Activated CD4-positive, alpha-beta T cell treated with anti-CD3 and anti-CD28 coated beads, Interleukin-2, amount 10 ng/mL, durations not matched to agents 7 days and 5 days (primary cell): ENCODE results near the gene HTT-AS. TPM values are rescaled to one million over a fixed set of nuclear protein-coding genes. Genes with fewer than 3 reads are reported as not detected.

Source experiments
- CTCF ChIA-PET: fragments of 350-600 bp; sonication (Branson Sonifier 250); formaldehyde crosslinking; loops from one replicate; lab custom pipeline; 2021; ENCODE audit warnings: antibody characterized with exemption; lab: Charles Lee
- POLR2A ChIA-PET: fragments of 350-600 bp; sonication (Branson Sonifier 250); formaldehyde crosslinking; loops from one replicate; lab custom pipeline; 2021; ENCODE audit warnings: antibody characterized with exemption; lab: Charles Lee
- DNase-seq: peaks from one replicate; pipeline ENCODE4 v3.0.0-alpha.2; 2020
- H3K27ac Mint-ChIP-seq: one replicate; pipeline ENCODE4 v1.8.0; 2021; ENCODE audit warnings: mild to moderate bottlenecking, moderate library complexity, mixed read lengths
- H3K27me3 Mint-ChIP-seq: one replicate; pipeline ENCODE4 v1.8.0; 2021; ENCODE audit warnings: mixed read lengths
- H3K36me3 Mint-ChIP-seq: one replicate; pipeline ENCODE4 v1.8.0; 2021; ENCODE audit warnings: low read depth, mixed read lengths
- H3K4me1 Mint-ChIP-seq: one replicate; pipeline ENCODE4 v1.8.0; 2021; ENCODE audit warnings: mixed read lengths
- H3K4me3 Mint-ChIP-seq: one replicate; pipeline ENCODE4 v1.8.0; 2021; ENCODE audit warnings: mild to moderate bottlenecking, moderate library complexity, mixed read lengths
- H3K9me3 Mint-ChIP-seq: one replicate; pipeline ENCODE4 v1.8.0; 2021; ENCODE audit warnings: mixed read lengths
- total RNA-seq, 2 experiments: library from RNA; stranded (reverse); gene quantifications; one replicate each; pipeline ENCODE4 v1.2.3, GENCODE V29; 2021

HTT-AS gene
- total RNA-seq, 2 experiments from 2014 or later, result not detected

GRCh38 chr4:3042226-3042625, 32.1 kb downstream of the HTT-AS start:
- Mint-ChIP-seq H3K36me3 (peaks cover 16% of the 10 kb centered on the region), H3K4me3 (peak overlapping the region; percentile 79), H3K27me3 (peaks cover 4% of the 10 kb centered on the region), H3K4me1 (peaks cover 76% of the 10 kb centered on the region), H3K27ac (peak overlapping the region; percentile 95), H3K9me3 (peaks cover 10% of the 10 kb centered on the region)
- CTCF ChIA-PET, result interaction anchor here (0.5 to 1.3 kb wide), 5 partner anchors 10 to 761 kb away, joined by 3 to 5 read pairs (median 4); no protein-coding TSS in a partner anchor
- DNase-seq, result no peak
- POLR2A ChIA-PET, result no interaction called here

GRCh38 chr4:3041192-3042142, 32.9 kb downstream of the HTT-AS start:
- Mint-ChIP-seq H3K27me3 (peaks cover 5% of the 10 kb centered on the region), H3K4me1 (peaks cover 78% of the 10 kb centered on the region), H3K9me3 (peaks cover 10% of the 10 kb centered on the region), H3K4me3 (peak overlapping the region; percentile 79), H3K27ac (peak overlapping the region; percentile 95), H3K36me3 (peaks cover 16% of the 10 kb centered on the region)
- peak; percentile 58 for DNase-seq
- POLR2A ChIA-PET, result no interaction called here
- CTCF ChIA-PET, result interaction anchor here (0.6 to 1.3 kb wide), 8 partner anchors 9 to 760 kb away, joined by 3 to 5 read pairs (median 4); partner anchors contain the start of genes GRK4 and NOP14

DNA sequence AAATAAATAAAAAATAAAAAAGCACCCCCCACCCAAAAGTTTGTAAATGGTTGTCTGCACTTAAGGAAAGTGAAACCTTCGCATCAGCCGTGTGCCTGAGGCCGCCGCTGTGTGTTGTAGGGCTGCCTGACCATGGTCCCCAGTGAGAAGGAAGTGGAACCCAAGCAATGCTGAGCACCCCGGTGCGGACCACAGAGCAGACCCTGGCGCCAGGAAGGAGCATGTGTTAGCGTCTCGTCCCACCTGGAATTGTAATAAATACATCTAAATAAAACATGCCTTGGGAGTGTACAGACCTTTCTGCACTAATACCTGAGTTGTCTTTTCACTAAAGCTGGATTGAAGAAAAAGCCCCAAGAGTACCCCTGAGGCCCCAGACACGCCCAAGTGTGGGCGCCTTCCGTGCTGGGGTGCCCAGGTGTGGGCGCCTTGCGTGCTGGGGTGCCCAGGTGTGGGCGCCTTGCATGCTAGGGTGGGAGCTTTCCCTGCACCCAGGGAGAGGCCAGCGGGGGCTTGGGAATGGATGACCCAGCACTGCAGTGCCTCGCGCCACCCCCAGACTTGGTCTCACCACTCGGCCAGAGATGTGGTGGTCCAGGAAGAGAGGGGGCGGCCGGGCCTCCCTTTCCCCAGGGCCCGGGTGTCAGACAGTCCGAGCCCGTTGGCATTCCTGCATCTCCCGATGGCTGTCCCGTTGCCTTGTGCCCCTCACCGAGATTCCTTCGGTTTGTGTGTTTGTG, 33.7 kb downstream of the HTT-AS start:
- H3K9me3 Mint-ChIP-seq, result peaks cover 5% of the 10 kb centered on the region
- no peak overlapping the region for H3K4me3 Mint-ChIP-seq
- no peak overlapping the region for H3K27ac Mint-ChIP-seq
- H3K27me3 Mint-ChIP-seq, result peaks cover 7% of the 10 kb centered on the region
- POLR2A ChIA-PET, result no interaction called here
- CTCF ChIA-PET, result interaction anchor here (0.6 to 1.3 kb wide), 5 partner anchors 32 to 506 kb away, joined by 3 to 5 read pairs (median 3); partner anchors contain the start of genes GRK4 and NOP14
- DNase-seq, result no peak
- H3K36me3 Mint-ChIP-seq, result peaks cover 9% of the 10 kb centered on the region
- peaks cover 70% of the 10 kb centered on the region for H3K4me1 Mint-ChIP-seq

- peaks cover 62% of the 10 kb centered on the region for H3K4me1 Mint-ChIP-seq
- POLR2A ChIA-PET, result no interaction called here
- peaks cover 7% of the 10 kb centered on the region for H3K27me3 Mint-ChIP-seq
- CTCF ChIA-PET, result interaction anchor here (0.6 to 1.3 kb wide), 2 partner anchors 50 to 67 kb away, joined by 3 read pairs; no protein-coding TSS in a partner anchor
- no peak overlapping the region for H3K4me3 Mint-ChIP-seq
- no peaks in the 10 kb centered on the region for H3K9me3 Mint-ChIP-seq
- H3K27ac Mint-ChIP-seq, result peak overlapping the region; percentile 13
- no peak for DNase-seq
- H3K36me3 Mint-ChIP-seq, result peaks cover 4% of the 10 kb centered on the region
Measured at GRCh38 chr4:3039706-3040366, 34.5 kb downstream of the HTT-AS start.

DNA sequence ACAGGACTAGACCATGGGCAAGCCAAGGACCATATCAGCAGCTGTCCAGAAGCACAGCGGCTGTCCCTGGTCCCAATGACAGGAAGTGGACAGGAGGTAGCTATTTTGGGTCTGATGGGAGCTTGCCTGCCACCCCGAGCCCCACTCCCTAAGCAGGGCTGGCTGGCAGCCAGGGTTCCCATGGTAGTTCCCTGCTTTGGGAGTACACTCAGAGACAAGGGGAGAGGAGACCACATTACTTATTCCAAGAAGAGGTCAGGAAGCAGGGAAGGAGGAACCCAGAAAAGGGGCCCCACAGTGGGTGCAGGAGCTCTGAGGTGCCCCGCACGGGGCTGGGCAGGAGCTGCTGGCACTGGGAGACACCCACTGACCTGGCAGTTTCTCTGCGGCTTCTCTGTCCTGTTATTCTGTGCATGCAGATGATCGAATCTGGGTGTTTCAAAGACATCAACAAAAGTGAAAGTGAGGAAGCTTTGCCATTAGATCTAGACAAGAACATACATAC, 36.3 kb downstream of the HTT-AS start:
- Mint-ChIP-seq H3K27ac (peak overlapping the region; percentile 79), H3K27me3 (peaks cover 7% of the 10 kb centered on the region), H3K9me3 (no peaks in the 10 kb centered on the region), H3K4me1 (peaks cover 49% of the 10 kb centered on the region), H3K36me3 (no peaks in the 10 kb centered on the region), H3K4me3 (peak overlapping the region; percentile 44)
- peak; percentile 38 for DNase-seq
- ChIA-PET CTCF (interaction anchor here (0.6 to 1.0 kb wide), 9 partner anchors 8 to 352 kb away, joined by 3 to 7 read pairs (median 3); no protein-coding TSS in a partner anchor), POLR2A (no interaction called here)

- CTCF ChIA-PET, result interaction anchor here (1.0 to 1.4 kb wide), 3 partner anchors 9 to 62 kb away, joined by 3 to 7 read pairs (median 5); no protein-coding TSS in a partner anchor
- Mint-ChIP-seq H3K9me3 (no peaks in the 10 kb centered on the region), H3K4me3 (no peak overlapping the region), H3K27me3 (peaks cover 9% of the 10 kb centered on the region), H3K36me3 (no peaks in the 10 kb centered on the region), H3K4me1 (peaks cover 35% of the 10 kb centered on the region), H3K27ac (no peak overlapping the region)
- no peak for DNase-seq
- POLR2A ChIA-PET, result no interaction called here
Measured at GRCh38 chr4:3036131-3036952, 38.0 kb downstream of the HTT-AS start.

DNA sequence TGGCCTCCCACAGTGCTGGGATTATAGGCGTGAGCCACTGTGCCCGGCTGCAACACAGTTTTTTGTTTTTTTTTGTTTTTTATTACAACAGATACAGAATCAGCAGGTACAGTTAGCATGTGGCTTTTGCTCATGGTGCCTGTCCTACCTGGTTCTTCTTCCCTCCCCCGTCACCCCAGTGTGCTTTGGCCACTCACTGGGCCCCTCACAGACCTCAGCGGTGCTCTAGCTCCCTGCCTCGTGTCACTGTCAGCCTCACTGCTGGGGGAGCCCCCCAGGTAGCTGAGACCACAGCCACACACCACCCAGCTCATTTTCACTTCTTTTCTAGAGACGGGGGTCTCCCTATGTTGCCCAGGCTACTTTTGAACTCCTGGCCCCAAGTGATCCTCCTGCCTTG, 38.7 kb downstream of the HTT-AS start:
- no peak overlapping the region for H3K4me3 Mint-ChIP-seq
- peaks cover 30% of the 10 kb centered on the region for H3K4me1 Mint-ChIP-seq
- peaks cover 8% of the 10 kb centered on the region for H3K27me3 Mint-ChIP-seq
- CTCF ChIA-PET, result interaction anchor here (0.5 kb wide), 1 partner anchor 21 kb away, joined by 3 read pairs; no protein-coding TSS in a partner anchor
- H3K27ac Mint-ChIP-seq, result no peak overlapping the region
- POLR2A ChIA-PET, result no interaction called here
- H3K9me3 Mint-ChIP-seq, result no peaks in the 10 kb centered on the region
- no peaks in the 10 kb centered on the region for H3K36me3 Mint-ChIP-seq
- no peak for DNase-seq

DNA sequence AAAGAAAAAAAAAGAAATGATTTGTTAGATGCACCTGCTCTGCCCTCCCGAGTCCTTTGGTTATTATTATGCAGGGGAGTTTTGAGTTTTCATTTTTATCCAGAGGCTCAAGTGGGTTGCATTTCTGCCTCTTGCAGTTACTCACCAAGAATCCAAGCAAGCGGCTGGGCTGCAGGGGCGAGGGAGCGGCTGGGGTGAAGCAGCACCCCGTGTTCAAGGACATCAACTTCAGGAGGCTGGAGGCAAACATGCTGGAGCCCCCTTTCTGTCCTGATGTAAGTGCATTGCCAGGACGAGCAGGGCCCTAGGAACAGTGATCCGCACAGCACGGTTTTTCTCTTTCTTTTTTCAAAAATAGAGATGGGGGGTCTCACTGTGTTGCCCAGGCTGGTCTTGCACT, 39.1 kb downstream of the HTT-AS start:
- H3K9me3 Mint-ChIP-seq, result no peaks in the 10 kb centered on the region
- no peak overlapping the region for H3K27ac Mint-ChIP-seq
- peaks cover 8% of the 10 kb centered on the region for H3K27me3 Mint-ChIP-seq
- DNase-seq, result no peak
- H3K4me1 Mint-ChIP-seq, result peaks cover 27% of the 10 kb centered on the region
- CTCF ChIA-PET, result interaction anchor here (0.5 kb wide), 1 partner anchor 21 kb away, joined by 3 read pairs; no protein-coding TSS in a partner anchor
- H3K4me3 Mint-ChIP-seq, result no peak overlapping the region
- POLR2A ChIA-PET, result no interaction called here
- H3K36me3 Mint-ChIP-seq, result no peaks in the 10 kb centered on the region

GRCh38 chr4:3034231-3034630, 40.1 kb downstream of the HTT-AS start:
- Mint-ChIP-seq H3K27ac (no peak overlapping the region), H3K27me3 (peaks cover 8% of the 10 kb centered on the region), H3K4me3 (no peak overlapping the region), H3K4me1 (peaks cover 22% of the 10 kb centered on the region), H3K36me3 (no peaks in the 10 kb centered on the region), H3K9me3 (no peaks in the 10 kb centered on the region)
- CTCF ChIA-PET, result interaction anchor here (1.2 to 1.3 kb wide), 2 partner anchors 12 to 32 kb away, joined by 3 to 5 read pairs; no protein-coding TSS in a partner anchor
- POLR2A ChIA-PET, result no interaction called here
- DNase-seq, result no peak

- no peak overlapping the region for H3K4me3 Mint-ChIP-seq
- no peaks in the 10 kb centered on the region for H3K9me3 Mint-ChIP-seq
- H3K36me3 Mint-ChIP-seq, result no peaks in the 10 kb centered on the region
- ChIA-PET POLR2A (no interaction called here), CTCF (interaction anchor here (1.0 to 2.2 kb wide), 3 partner anchors 10 to 69 kb away, joined by 5 read pairs; partner anchors contain the start of genes GRK4 and NOP14)
- H3K27ac Mint-ChIP-seq, result no peak overlapping the region
- peaks cover 5% of the 10 kb centered on the region for H3K27me3 Mint-ChIP-seq
- no peak for DNase-seq
- H3K4me1 Mint-ChIP-seq, result no peaks in the 10 kb centered on the region
Measured at GRCh38 chr4:3031357-3032082, 42.8 kb downstream of the HTT-AS start.
